ENCODE data around the gene RPS29.

GRCh38 chr14:49623387-49623786, 37.2 kb upstream of the RPS29 start:
- TF ChIP-seq EP300 (IDR thresholded peaks at IDR 0.05) (no peak), CTCF (IDR thresholded peaks at IDR 0.05) (no peak)
